HG03571 (cell line): Measurements from ENCODE around the gene HSPA1B.
"Not testable (repeated sequence)": the region's sequence is repeated elsewhere in the genome, so short reads cannot be mapped to it uniquely, and the experiment has no call there.

Experiments used
- ATAC-seq: cut with Tn5 transposase; IDR thresholded peaks from one replicate; pipeline ENCODE4 v1.9.1; 2021; ENCODE audit not compliant: unreplicated experiment

Gene HSPA1B

DNA sequence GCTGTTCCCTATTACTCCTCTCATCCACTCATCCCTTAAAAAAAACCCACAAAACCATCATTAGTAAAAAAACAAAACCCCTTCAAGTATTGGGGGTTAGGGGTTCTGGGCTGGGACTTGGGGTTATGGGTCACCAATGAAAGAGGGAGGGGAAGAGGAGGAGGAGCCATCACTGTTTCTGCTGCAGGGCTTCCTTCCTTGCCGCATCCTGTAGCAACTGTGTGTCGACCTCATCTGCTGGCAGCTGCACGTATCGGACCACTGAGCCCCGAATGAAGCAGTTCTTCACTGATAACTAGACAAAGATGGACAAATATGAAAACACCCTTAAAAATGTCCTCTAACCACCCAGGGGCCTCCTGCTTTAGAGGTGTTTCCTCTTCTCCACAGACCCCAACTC is 29.9 kb upstream of the HSPA1B start:
- ATAC-seq = no peak

DNA sequence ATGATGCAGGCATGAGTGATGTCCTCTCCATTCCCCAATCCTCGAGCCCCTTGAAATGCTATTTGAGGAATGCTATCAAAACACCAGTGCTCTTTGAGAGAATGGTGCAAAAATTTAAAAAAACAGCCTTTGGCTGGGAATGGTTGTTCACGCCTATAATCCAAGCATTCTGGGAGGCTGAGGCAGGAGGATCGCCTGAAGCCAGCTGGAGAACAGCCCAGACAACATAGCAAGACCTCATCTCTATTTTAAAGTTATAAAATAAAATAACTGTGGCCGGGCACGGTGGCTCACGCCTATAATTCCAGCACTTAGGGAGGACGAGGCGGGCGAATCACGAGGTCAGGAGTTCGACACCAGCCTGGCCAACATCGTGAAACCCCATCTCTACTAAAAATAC is 27.8 kb upstream of the HSPA1B start:
- ATAC-seq = no peak

DNA sequence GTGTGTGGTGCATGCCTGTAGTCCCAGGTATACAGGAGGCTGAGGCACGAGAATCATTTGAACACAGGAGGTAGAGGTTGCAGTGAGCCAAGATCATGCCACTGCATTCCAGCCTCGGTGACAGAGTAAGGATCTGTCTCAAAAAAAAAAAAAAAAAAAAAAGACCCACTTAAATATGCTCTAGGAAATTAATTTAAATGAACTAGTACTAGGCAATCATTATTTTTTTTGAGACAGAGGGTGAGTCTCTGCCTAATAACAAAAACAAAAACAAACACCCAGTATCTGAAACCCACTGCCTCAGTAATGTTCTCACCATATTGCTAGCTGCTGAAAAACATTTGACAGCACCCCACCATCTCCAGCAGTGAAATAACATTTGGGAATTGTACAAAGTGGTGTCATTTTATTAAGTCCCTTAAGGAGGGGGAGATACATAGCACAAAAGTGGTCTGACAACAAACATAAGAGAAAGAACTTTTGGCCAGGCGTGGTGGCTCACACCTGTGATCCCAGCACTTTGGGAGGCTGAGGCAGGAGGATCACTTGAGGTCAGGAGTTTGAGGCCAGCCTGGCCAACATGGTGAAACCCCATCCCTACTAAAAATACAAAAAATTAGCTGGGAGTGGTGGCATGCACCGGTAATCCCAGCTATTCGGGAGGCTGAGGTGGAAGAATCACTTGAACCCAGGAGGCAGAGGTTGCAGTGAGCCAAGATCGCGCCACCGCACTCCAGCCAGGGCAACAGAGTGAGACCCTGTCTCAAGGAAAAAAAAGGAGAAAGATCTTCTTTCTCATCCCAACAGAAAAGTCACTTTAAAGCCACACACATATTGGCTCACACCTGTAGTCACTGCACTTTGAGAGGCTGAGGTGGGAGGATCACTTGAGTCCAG is 26.3 kb upstream of the HSPA1B start:
- not testable (repeated sequence) for ATAC-seq

DNA sequence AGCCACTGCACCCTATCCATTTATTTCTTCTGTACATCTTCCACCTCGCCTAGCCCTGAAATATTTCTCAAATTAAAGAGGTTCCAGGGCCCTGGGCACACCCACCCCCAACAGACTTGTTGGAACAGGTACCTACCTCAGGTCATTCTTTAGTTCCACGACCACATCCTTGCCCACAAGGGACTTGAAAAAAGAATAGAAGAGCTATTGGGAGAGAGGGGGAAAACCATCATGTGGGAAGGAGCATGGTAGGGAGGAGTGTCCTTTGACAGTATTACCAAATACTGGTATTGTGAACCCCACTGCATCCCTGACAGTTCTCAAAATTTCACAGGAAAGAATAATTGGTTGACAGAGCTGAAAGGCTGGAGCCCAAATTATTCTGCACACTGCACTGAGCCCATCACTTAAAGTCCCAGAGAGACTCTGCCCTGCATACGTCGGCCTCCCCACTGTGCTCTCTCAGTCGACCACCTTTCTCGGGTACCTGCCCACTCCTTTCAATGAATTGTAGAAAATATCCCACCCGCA is 21.5 kb upstream of the HSPA1B start:
- ATAC-seq = peak; percentile 25

DNA sequence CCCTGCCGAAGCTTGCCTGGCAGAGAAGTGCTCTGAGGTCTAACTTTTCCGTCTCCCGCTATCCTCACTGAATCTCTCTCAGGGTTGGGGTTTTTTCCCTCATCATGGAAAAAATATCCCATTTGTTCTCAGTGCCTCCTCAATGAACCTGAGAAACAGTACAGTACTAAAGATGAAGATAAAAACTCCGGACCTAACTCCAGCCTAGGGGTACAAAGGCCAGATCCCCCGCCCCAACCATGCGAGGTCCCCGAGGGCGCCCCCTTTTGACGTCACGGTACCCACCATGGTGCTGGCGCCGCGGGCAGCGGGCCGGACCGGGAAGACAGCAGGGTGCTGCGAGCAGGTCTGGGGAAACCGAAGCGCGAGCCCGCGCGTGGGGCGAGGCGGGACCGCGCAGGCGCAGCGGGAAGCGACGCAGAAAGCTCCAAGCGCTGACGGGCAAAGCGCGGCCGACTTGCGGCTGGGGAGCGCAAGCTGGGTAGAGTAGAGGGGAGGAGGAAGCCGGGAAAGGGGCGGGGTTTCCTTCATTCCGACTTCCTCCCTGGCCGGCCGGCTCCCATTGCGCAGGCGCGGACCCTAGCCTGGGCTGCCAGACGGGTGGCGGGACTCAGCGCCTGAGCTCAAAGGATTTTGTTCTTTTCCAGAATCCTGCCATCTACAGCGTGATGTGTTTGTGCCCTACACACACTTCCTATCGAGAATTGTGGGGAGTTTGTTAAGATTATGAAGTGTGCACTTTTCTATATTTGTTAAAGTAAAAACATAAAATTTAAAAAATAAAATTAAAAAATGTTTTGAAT is 20.9 kb upstream of the HSPA1B start, which contains the start of gene LSM2:
Gene LSM2 (minus strand): TSS at position 497 of the 803 bp plus-strand sequence. CDS start 209 bp downstream, at position 288.
- peak; percentile 83 for ATAC-seq

DNA sequence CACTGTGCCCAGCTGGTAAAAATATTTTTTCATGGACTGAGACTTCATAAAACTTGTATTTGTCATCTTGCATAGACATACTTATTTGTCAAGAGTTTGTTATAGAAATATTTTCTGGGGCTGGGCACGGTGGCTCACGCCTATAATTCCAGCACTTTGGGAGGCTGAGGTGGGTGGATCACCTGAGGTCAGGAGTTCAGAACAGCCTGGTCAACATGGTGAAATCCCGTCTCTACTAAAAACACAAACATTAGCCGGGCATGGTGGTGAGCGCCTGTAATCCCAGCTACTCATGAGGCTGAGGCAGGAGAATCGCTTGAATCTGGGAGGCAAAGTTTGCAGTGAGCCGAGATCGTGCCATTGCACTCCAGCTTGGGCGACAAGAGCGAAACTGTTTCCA is 18.9 kb upstream of the HSPA1B start:
- ATAC-seq = not testable (repeated sequence)

DNA sequence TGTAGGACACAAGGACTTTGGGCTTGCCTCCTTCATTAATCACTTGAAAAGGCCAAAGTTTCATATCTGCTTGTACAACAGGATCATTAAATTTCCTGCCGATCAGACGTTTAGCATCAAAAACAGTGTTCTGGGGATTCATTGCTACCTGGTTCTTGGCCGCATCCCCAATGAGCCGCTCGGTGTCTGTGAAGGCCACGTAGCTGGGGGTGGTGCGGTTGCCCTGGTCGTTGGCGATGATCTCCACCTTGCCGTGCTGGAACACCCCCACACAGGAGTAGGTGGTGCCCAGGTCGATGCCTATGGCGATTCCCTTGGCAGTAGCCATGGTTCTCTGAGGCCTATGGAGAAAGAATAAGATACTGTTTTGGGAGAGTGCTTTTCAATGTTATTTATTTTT is 15.9 kb upstream of the HSPA1B start:
- no peak for ATAC-seq

DNA sequence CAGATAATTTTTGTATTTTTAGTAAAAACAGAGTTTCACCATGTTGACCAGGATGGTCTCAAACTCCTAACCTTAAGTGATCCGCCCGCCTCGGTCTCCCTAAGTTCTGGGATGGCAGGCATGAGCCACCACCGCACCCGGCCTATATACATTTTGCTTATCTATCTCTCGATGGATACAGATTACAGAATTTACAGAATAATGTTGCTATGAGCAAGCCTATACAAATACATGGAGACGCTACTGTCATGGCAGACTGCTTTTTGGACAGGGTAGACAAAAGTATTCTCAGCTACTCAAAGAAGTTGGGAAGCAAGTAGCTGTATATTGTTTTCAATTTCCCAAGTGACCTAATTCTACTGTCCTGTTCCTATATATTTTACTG is 14.1 kb upstream of the HSPA1B start:
- ATAC-seq = no peak

DNA sequence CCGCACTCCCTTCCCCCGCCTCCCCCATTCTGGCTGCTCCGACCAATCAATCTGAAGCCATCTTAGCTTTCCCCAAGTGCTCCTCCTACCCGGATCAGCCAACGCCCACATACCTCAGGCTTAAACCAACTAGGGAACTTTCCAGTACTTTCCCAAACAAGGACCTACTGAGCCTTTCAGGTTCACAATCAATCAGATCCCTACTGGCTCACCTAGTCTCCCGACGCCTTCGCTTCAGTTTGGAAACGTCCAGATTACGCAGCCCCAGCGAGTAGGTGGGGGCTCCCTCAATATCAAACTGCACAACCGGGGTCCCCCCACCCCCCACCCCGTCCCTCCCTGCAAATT is 12.9 kb upstream of the HSPA1B start:
- no peak for ATAC-seq

DNA sequence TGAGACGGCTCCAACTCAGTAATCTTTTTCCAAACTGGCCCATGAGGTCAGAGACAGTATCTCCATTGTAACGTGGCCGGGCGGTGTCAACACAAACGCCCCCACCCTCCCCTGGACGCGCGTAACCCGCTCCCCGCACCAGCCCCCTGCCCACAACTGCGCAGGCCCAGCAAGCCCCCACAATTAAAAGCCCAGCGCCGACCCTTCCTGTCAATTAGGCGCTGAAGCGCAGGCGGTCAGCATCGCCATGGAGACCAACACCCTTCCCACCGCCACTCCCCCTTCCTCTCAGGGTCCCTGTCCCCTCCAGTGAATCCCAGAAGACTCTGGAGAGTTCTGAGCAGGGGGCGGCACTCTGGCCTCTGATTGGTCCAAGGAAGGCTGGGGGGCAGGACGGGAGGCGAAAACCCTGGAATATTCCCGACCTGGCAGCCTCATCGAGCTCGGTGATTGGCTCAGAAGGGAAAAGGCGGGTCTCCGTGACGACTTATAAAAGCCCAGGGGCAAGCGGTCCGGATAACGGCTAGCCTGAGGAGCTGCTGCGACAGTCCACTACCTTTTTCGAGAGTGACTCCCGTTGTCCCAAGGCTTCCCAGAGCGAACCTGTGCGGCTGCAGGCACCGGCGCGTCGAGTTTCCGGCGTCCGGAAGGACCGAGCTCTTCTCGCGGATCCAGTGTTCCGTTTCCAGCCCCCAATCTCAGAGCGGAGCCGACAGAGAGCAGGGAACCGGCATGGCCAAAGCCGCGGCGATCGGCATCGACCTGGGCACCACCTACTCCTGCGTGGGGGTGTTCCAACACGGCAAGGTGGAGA is 12.3 kb upstream of the HSPA1B start, which contains the start of the genes HSPA1A and HSPA1L:
Gene HSPA1A (plus strand): TSS at position 519 of the 814 bp plus-strand sequence. CDS start 214 bp downstream, at position 733.
Gene HSPA1L (minus strand): TSS at position 259 of the 814 bp plus-strand sequence. CDS start 3,311 bp downstream, outside the sequence.
- no peak for ATAC-seq

DNA sequence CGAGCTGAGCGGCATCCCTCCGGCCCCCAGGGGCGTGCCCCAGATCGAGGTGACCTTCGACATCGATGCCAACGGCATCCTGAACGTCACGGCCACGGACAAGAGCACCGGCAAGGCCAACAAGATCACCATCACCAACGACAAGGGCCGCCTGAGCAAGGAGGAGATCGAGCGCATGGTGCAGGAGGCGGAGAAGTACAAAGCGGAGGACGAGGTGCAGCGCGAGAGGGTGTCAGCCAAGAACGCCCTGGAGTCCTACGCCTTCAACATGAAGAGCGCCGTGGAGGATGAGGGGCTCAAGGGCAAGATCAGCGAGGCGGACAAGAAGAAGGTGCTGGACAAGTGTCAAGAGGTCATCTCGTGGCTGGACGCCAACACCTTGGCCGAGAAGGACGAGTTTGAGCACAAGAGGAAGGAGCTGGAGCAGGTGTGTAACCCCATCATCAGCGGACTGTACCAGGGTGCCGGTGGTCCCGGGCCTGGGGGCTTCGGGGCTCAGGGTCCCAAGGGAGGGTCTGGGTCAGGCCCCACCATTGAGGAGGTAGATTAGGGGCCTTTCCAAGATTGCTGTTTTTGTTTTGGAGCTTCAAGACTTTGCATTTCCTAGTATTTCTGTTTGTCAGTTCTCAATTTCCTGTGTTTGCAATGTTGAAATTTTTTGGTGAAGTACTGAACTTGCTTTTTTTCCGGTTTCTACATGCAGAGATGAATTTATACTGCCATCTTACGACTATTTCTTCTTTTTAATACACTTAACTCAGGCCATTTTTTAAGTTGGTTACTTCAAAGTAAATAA is 10.2 kb upstream of the HSPA1B start:
- not testable (repeated sequence) for ATAC-seq

DNA sequence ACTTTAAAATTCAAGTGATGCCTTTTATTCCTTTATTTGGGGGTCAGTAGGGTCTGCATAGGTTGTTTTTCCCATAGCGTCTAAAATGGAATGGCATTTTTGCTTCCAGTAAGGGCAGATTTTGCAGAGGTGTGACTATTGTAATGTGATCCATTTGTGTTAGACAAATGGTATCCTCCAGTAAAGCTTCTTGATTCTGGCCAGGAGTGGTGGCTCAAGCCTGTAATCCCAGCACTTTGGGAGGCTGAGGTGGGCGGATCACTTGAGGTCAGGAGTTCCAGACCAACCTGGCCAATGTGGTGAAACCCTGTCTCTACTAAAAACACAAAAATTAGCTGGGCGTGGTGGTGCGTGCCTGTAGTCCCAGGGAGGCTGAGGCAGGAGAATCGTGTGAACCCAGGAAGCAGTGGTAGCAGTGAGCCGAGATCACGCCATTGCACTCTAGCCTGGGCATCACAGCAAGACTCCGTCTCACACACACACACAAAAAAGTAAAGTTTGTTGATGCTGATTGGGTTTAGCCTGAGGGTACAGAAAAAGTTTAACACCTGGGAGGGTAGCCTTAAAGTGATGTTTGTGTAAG is 9.5 kb upstream of the HSPA1B start:
- not testable (repeated sequence) for ATAC-seq

DNA sequence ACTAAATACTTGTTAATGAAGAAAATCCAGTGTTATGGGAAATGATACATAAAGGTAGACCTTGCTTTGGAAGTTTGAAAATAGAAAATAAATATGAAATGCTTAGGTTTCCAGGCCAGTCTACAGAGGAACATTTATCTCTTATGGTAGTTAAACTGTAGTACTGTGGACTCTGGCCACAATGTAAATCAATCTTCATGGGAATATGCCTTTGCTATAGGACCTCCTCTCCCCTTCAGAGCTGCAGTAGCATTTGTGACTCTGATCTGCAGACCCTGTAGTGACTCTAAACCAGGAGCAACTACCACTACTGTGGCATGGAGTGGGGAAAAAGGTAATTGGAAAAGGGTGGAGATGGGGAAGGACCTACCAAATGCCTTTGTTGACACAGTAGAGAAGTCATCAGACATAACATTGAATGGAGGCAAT is 7.7 kb upstream of the HSPA1B start:
- ATAC-seq = no peak

DNA sequence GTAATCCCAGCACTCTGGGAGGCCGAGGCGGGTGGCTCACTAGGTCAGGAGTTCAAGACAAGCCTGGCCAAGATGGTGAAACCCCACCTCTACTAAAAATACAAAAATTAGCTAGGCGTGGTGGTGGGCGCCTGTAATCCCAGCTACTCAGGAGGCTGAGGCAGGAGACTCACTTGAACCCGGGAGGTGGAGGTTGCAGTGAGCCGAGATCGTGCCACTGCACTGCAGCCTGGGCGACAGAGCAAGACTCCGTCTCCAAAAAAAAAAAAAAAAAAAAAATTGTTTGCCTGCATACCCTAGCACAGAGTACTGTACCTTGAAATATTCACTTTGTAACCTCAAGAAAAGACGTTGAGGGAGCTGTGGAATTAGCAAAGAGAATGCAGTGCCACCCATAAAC is 7.1 kb upstream of the HSPA1B start:
- not testable (repeated sequence) for ATAC-seq

DNA sequence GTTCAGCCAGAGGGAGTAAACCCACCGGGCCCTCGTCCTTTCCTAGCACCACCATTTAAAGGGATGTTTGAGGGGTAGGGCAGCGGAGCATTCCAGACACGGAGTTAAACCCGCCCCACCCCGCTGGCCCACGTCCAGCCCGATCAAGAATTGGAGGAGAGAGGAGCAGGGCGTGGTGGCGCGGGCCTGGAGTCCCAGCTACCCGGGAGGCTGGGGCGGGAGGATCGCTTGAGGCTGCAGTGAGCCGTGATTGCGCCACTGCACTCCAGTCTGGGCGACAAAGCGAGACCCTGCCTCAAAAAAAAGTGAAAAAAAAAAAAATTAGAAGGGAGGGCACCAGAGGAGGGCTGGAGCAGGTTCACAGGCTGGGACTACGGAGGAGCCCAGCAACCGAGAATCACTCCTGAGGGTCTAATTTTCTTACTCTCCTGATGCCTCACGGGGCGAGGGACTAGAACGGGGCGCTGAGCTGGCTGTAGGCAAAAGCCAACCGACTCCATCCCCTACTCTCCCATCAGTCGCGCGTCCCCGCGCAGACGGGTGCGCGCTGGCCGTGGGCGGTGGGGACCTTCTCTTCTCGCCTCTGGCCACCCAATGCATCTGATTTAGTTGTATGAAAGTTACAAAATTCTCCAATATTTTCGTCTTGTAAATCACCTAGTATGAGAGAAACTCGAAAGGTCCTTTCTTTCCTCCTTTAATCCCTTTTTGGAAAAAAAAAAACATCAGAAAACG is 6.1 kb upstream of the HSPA1B start:
- no peak for ATAC-seq

DNA sequence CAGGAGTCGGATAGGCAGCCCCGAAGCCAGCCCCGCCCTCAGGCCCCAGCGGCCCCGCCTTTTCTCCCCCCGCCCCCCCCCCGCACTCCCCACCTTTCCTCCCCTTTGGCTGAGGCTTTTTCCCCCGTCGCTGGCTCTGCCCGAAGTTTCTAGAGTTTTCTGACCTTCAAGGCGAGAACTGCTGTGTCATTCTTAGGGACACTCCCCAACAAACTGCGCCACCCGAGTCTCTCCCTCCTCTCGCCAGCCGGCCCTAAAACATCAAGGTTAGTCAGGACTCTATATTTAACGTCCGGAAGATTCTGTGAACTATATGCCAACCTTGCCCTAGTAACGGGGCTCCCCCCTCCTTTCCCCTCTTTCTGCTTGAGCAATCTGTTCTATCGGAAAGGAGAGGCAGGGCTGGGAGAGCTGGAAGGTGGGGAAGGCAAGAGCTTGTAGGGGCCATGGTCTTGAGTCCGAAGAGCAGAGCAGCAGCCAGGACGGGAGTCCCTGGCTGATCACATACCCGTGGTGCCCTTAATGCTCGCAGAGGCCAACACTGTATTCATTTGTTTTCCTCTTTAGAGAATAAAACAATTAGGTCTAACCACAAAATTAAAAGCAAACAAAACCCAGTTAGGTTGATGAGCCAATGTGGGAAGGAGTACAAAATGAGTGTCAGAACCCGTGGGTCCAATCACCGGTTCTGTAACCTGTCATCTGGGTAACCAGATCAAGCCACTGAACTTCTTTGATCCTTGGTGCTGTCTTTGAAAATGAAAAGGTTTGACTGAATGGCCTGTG is 5.3 kb upstream of the HSPA1B start:
- ATAC-seq = no peak

DNA sequence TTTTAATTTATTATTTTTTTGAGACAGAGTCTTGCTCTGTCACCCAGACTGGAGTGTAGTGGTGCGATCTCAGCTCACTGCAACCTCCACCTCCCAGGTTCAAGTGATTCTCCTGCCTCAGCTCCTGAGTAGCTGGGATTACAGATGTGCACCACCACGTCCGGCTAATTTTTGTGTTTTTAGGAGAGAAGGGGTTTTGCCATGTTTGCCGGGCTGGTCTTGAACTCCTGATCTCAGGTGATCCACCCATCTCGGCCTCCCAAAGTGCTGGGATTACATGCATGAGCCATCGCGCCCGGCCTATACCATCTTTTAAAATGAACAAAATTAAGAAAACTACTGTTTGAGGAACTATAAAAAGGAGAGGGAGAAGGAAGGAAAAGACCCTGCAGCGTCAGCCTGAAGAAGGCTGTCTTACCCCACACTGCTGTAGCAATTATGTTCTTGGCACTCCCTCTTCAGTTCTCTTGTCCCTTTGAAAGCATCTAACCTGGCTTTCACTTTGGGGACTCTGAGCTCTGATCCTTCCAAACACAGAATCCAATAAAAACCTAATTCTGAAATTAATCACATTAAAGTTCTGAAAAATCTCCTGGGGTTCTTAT is 3.8 kb upstream of the HSPA1B start:
- ATAC-seq = not testable (repeated sequence)

DNA sequence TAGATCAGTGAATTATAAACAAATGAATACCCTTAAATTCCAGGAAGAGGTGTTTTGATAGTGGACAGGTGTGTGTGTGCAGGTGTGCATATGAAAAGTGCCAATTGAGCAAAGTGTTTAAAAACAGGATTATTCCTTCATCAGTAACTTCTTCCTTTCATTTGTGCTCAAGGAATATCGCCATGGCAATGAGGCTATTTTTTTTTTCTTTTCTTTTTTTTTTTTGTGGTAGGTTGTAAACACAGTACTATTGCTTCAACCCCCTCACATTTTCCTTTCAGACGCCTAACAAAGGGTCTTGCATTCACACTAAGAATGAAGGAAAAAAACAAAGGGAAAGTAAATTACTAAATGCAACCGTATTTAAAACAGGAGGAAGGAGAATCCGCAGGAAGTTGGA is 2.0 kb upstream of the HSPA1B start:
- ATAC-seq = no peak
